Osteocyte (in vitro differentiated cells): ENCODE data around the gene SND1. TPM values are rescaled to one million over a fixed set of nuclear protein-coding genes. Genes with fewer than 3 reads are reported as not detected.

Experiments used
- DNase-seq: peaks from one replicate; pipeline ENCODE4 v3.0.0; 2021; ENCODE audit warnings: mixed read lengths; ENCODE audit not compliant: unreplicated experiment; ENCODE audit errors: extremely low spot score
- H3K27ac Mint-ChIP-seq: one replicate; pipeline ENCODE4 v1.8.0; 2021; ENCODE audit warnings: mild to moderate bottlenecking, mixed read lengths; ENCODE audit not compliant: unreplicated experiment
- H3K27me3 Mint-ChIP-seq: one replicate; pipeline ENCODE4 v1.8.0; 2021; ENCODE audit warnings: mixed read lengths; ENCODE audit not compliant: unreplicated experiment
- H3K36me3 Mint-ChIP-seq: one replicate; pipeline ENCODE4 v1.8.0; 2021; ENCODE audit warnings: mixed read lengths; ENCODE audit not compliant: unreplicated experiment
- H3K4me1 Mint-ChIP-seq: one replicate; pipeline ENCODE4 v1.8.0; 2021; ENCODE audit warnings: mixed read lengths; ENCODE audit not compliant: unreplicated experiment
- H3K4me3 Mint-ChIP-seq: one replicate; pipeline ENCODE4 v1.8.0; 2021; ENCODE audit warnings: mild to moderate bottlenecking, moderate library complexity, mixed read lengths; ENCODE audit not compliant: unreplicated experiment
- H3K9me3 Mint-ChIP-seq: one replicate; pipeline ENCODE4 v1.8.0; 2021; ENCODE audit warnings: mixed read lengths; ENCODE audit not compliant: unreplicated experiment
- CTCF ChIP-seq: fragments of 200-600 bp; sonication (generic); IDR thresholded peaks from 2 replicates; pipeline ENCODE4 v1.5.0; 2021; ENCODE audit warnings: antibody characterized with exemption, mild to moderate bottlenecking, moderate library complexity
- total RNA-seq: library from RNA; stranded (reverse); gene quantifications from 2 replicates; pipeline ENCODE4 v1.2.1, GENCODE V29; 2021

The SND1 gene
- total RNA-seq, 1 donor from 2014 or later, result 229 TPM

- Mint-ChIP-seq H3K27me3 (peaks cover 16% of the 10 kb centered on the region), H3K9me3 (no peaks in the 10 kb centered on the region), H3K4me3 (no peak overlapping the region), H3K27ac (no peak overlapping the region), H3K36me3 (no peaks in the 10 kb centered on the region), H3K4me1 (peaks cover 10% of the 10 kb centered on the region)
- no peak for DNase-seq
- TF ChIP-seq CTCF, result no peak
Measured at GRCh38 chr7:128112018-128112780, 460.2 kb downstream of the SND1 start.

- TF ChIP-seq CTCF, result no peak
- no peak for DNase-seq
- Mint-ChIP-seq H3K9me3 (no peaks in the 10 kb centered on the region), H3K36me3 (no peaks in the 10 kb centered on the region), H3K27ac (no peak overlapping the region), H3K4me1 (peaks cover 10% of the 10 kb centered on the region), H3K4me3 (no peak overlapping the region), H3K27me3 (peaks cover 16% of the 10 kb centered on the region)
Measured at GRCh38 chr7:128112781-128113221, 460.8 kb downstream of the SND1 start.

- H3K9me3 Mint-ChIP-seq, result no peaks in the 10 kb centered on the region
- no peak overlapping the region for H3K27ac Mint-ChIP-seq
- H3K4me1 Mint-ChIP-seq, result peaks cover 10% of the 10 kb centered on the region
- TF ChIP-seq CTCF, result no peak
- H3K36me3 Mint-ChIP-seq, result no peaks in the 10 kb centered on the region
- H3K27me3 Mint-ChIP-seq, result peaks cover 9% of the 10 kb centered on the region
- DNase-seq, result no peak
- no peak overlapping the region for H3K4me3 Mint-ChIP-seq
Measured at GRCh38 chr7:128113839-128114238, 461.8 kb downstream of the SND1 start.

DNA sequence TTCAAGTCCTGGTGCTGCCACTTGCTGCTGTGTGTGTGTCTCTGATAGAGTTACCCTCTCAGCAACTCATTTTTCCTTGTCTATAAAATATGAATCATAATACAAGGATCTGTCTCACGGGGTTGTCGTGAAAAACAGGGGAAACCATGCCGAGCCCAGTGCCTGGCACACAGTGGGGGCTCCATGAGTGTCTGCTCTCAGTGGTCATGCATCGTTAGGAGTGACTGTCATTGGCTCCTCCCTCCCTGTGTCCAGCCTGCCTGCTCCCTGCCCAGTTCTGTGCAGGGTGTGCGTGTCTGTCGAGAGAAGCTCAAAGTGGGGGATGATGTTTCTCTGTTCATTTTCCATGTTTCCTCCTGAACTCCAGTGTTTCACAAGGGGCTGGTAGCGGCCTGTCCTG is 462.8 kb downstream of the SND1 start:
- Mint-ChIP-seq H3K4me3 (no peak overlapping the region), H3K27ac (no peak overlapping the region), H3K27me3 (peaks cover 3% of the 10 kb centered on the region), H3K36me3 (no peaks in the 10 kb centered on the region), H3K9me3 (no peaks in the 10 kb centered on the region), H3K4me1 (peaks cover 10% of the 10 kb centered on the region)
- no peak for DNase-seq
- no peak for TF ChIP-seq CTCF

DNA sequence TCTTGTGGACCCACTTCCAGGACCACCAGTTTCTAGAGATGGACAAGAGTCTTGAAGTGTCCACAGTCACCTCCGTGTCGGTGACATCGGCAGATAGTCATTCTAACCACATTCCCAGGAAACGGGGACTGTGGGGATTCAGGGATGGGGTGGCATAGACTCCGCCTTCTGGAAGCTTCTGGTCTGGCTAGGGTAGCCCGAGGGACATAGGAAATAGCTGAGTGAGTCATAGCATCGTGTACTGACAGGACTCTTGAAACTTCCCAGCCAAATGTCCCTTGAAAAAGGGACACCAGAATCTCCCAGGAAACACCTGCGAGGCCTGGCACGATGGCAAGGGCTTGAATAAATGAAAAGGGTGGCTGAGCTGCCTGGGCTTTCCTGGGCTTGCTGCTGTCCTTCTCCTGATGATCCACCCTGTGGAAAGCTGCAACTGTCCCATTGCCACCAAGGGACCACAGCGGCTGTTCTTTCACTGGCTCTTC is 463.4 kb downstream of the SND1 start:
- Mint-ChIP-seq H3K27me3 (no peaks in the 10 kb centered on the region), H3K9me3 (no peaks in the 10 kb centered on the region), H3K36me3 (no peaks in the 10 kb centered on the region), H3K4me1 (peaks cover 10% of the 10 kb centered on the region), H3K4me3 (no peak overlapping the region), H3K27ac (no peak overlapping the region)
- no peak for DNase-seq
- TF ChIP-seq CTCF, result no peak
